Stimulated activated CD8-positive, alpha-beta memory T cell treated with anti-CD3 and anti-CD28 coated beads, Interleukin-2, amount 100 ng/mL, for 1 hour (primary cell): ENCODE data around the gene TTC23.

ENCODE experiments used
- DNase-seq, 2 donors: peaks; one replicate each; pipeline ENCODE4 v3.0.0-alpha.2; 2020; ENCODE audit warnings: low read depth in 2 of 2

Gene TTC23

DNA sequence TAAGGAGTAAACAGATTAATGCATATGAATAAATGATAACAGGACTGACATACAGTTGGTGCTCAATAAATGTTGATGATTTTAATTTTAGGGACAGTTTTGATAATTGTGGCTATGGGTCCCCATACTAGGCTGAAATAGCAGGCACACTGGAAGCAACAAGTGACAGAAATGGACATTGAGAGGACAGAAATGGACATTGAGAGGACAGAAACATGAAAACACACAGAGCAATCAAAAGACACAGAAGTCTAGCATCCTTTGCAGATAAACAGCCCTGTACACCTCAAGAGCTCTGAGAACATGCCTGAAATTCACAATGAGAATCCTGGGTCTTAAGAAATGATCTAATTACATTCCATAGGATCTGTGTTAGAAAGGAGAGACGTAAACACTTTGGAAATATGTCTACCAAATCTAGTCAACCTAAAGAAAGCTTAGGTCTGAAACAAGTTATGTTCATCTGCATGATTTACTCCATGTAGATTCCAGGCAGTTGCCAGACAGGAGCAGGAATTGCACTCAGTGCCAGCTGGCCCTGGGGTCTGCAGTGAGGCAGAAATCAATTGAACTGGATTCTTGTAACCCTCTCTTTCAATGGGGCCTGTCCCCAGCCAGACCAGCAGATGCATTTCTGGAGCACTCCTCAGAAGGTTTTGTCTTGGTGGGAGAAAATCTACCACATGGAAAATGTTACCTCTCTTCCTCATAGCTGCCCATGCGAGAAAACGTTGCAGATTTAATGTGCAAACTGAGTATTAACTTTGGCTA lies 84.2 kb downstream of the TTC23 start:
- DNase-seq, result no peak

DNA sequence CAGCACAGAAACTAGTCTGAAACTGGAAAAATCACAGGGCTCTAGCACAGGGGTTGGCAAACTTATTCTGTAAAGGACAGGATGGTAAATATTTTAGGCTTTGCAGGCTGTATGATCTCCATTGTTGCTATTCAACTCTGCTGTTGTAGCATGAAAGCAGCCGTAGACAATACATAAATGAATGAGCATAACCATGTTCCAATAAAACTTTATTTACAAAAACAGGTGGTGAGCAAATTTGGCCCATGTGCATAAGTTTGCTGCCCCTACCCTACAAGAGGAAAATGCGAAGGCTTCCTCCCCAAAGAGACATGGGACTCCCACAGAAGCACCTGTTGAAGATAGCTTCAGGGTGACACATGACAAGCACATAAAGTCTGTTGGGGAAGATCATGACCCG lies 85.3 kb downstream of the TTC23 start:
- DNase-seq, result no peak

DNA sequence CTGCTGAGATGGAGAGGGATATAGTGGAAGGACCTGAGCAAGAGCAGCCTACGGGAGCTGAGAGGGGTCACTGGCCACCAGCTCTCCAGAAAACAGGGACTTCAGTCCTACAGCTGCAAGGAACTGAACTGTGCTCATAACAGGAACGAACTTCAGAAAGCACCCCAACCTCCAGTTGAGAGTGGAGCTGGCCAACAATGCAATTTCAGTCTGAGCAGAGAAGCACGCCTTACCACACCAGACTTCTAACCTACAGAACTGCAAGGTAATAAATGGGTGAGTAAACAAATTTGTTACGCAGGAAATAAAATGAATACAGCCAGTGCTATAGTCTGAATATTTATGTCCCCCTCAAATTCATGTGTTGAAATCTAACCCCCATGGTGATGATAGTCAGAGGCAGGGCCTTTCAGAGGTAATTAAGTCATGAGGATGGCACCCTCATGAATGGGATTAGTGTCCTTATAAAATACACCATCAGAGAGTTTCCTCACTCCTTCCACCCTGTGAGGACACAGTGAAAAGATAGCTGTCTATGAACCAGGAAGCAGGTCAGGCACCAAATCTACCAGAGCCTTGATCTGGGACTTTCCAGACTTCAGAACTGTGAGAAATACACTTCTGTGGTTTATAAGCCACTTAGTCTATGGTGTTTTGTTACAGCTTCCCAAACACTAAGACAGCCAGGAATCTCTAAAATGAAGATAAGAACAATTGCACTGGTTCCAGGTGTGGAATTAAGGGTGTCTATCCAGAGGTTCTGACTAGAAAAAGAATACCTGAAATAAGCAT lies 85.9 kb downstream of the TTC23 start:
- no peak for DNase-seq

DNA sequence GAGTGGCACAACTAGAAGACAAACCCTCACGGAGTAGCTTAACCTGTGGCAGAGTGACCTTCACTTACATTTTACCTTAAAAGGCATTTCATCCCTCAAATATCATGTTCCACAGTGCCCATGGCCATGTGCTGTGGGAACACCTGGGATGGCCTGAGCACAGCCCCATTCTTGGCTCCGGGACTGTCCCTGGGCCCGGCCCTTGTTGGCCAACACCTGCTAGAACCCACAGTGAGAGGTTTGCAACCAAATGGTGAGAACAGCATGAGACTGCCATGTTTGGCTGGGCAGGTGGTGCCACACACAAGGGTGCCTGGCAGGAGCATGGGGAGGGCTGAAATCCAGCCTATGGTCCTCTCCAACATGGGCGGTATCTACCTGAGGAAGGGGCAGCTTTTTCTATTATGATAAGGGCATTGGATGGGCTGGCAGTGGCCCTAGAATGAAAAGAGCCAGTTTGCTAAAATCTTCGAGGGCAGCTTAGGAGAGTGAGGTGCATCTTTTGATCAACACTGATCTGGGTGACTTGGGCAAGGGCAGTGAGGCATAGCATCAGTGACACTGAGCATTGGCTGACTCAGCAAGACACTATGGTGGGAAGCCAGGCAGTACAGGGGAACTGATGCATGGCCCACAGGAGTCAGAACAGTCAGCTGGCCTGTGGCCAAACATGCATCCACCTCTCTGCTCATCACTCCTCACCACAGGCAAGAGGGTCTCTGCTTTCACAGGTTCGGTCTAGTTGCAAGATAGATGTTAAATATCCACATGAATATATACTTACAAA lies 90.6 kb downstream of the TTC23 start:
- no peak for DNase-seq

DNA sequence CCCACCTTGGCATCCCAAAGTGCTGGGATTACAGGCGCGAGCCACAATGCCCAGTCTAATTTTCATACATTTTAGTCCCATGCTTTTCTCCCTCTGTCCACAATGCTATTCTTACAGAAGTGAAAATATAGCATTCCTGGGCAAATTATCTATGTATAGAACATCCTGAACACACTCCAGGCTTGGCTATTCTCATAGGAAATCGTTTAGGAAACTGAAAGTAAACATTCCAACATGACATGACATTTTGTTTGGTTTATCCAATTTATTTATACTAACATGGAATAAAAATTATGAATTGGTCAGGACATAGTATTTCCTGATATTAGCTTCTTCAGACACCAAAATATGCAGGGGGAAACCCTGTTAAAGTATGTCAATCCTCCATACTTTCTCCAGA lies 91.9 kb downstream of the TTC23 start:
- DNase-seq, result no peak

DNA sequence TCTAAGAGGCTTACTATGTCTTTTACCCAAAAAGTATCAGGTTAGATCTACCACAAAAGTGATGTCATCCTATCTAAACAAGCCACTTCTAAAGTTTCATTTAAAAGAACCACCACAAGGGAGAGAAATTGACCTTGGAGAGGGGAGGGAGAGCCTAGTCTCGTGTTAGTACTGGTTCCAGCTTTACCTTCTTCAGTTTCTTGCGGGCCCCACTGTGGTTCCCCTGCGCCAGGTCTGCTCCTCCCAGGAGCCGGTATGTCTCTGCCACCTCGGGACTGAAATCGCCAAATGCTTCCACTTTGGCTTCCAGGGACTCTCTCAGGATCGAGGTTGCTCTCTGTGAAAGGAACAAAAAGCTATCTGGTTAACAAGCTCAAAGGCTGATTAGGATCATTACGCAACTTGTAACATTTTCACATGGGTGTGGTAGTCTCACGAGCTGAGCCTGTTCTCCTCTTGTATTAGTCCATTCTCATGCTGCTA lies 93.4 kb downstream of the TTC23 start:
- DNase-seq, result no peak

DNA sequence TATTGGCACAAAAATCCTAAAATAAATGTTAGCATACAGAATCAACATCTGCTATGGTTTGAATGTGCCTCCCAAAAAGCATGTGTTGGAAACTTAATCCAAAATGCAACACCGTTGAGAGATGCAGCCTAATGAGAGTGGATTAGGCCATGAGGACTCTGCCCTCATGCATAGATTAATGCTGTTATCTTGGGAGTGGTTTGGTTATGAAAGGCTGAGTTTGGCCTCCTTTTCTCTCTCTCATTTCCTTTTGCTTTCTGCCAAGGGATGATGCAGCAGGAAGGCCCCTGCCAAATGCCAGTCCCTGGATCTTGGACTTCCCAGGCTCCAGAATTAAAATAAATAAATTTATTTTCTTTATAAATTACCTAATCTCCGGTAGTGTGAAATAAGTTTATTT lies 95.1 kb downstream of the TTC23 start:
- no peak for DNase-seq

DNA sequence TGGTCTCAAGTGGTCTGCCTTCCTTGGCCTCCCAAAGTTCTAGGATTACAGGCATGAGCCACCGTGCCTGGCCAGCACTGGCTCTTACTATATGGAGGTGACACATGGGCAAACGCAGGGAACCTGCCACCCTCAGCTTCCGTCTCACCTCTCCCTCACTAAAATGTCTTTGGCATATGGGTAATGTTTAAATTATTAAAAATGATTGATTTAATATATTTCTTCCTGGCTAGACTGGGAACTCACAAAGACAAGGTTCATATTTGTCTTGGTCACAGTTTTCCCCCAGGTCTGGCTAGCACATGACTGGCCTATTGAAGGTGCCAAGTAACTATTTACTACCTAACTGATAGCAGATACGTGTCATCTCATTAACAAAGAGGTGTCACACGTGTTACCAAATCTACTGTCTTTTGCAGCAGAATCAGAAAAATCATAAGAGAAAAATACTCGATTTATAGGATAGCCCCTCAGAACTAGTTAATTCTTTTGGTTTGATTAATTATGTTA lies 96.3 kb downstream of the TTC23 start:
- DNase-seq, result no peak

DNA sequence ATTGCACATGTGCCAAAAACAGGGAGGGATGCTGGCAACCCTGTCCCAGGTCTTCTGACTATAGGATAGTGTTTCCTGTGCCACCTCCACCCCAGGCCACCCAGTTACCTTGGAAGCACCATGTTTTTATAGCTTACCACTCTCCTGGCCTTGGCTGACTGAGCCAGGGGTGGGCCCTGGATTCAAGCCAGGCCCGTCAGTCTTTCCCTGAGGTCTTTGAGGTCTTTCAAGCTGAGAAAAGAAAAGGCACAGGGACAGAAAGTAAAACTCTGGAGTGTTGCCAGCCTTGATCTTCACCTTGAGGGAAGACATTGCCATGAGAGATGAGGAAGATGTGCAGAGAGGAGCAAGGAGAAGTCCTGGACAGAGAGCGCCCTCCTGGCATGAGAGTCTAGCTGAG lies 98.2 kb downstream of the TTC23 start:
- no peak for DNase-seq

DNA sequence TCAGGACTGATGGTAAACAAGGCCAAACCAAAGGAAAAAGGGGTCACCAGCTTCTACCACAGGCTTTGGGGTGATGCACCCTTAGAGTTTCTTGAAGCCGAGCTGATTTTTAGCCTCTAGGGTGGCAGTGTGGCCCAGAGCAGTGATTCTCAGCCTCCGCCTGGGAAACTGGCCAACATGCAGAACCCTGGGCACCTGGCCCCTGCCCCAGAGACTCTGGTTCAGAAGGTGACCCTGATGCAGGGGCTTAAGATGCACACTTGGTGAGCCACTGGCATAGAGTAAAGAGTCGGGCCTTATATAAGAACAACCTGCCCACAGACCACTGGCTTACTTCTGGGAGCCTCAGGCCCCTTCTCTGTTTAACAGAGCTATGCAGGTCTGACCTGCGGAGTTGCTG lies 100.0 kb downstream of the TTC23 start:
- DNase-seq, result no peak

DNA sequence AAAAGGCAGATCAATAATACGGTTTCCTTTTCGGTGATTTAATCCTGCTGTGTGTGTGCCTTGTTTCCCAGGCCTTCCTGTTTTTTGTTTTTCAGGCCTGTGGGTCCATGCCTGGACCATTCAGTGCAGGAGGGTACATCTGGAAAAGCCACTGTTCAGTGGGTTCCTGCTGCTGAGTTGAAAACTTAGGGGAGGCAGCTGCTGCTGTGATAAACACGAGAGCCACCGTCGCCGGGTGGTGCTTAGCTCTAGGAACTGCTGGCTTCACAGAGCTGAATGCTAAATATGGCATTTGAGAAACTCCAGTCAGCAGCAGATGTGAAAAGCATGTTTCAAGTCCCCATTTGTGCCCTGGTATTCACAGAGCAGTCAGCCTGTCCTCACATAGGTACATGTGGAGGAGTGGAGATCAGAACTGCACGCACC lies 100.5 kb downstream of the TTC23 start:
- no peak for DNase-seq

DNA sequence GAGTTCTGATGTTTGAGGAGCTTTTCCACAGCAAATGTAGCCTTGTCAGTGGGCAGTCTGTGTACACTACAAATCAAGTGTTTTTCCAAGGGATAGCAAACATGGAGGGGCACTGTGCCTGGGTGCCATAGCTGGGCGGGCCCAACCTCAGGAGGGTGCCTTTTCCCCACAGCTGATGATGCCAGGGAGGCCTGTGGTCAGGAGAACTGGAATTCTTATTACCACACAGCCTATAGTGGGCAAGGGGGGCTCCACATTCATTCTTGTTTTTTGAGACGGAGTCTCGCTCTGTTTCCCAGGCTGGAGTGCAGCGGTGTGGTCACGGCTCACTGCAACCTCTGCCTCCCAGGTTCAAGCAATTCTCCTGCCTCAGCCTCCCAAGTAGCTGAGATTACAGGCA lies 102.7 kb downstream of the TTC23 start:
- no peak for DNase-seq

DNA sequence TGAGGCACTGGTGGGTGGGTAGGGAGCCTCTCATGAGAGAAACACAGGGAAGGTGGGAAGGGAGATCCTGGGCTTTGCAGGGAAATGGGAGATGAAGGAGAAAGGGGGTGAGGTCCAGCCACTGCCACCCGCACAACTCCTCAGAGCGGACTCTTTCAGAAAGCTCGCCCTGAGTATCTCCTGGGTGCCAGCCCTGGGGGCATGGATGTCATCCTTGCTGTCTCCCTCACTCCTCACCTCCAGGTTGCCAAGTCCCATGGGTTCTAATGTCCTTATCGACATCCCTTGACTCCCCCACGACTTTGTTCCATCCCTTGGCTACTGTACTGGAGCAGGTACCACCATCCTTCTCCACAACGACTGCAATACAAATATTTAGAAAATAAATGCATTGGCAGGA lies 103.6 kb downstream of the TTC23 start:
- DNase-seq, result no peak

DNA sequence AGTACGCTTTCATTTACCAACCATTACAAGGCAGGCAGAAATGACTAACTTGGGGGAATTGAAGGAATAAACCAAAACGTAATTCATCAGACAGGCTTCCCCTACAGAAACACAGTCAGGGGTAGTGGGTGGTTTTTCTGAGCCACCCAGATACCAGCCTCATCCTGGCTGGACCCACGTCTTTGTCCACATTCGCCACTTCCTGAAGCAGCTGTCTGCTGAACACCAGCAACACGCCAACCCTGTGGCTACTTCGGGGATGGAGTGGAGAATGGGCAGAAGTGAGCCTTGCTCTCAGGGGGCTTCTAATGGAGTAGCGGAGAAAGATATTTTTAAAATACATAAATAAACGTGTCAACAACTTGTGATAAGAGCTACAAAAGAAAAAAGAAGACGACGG lies 104.4 kb downstream of the TTC23 start:
- no peak for DNase-seq

DNA sequence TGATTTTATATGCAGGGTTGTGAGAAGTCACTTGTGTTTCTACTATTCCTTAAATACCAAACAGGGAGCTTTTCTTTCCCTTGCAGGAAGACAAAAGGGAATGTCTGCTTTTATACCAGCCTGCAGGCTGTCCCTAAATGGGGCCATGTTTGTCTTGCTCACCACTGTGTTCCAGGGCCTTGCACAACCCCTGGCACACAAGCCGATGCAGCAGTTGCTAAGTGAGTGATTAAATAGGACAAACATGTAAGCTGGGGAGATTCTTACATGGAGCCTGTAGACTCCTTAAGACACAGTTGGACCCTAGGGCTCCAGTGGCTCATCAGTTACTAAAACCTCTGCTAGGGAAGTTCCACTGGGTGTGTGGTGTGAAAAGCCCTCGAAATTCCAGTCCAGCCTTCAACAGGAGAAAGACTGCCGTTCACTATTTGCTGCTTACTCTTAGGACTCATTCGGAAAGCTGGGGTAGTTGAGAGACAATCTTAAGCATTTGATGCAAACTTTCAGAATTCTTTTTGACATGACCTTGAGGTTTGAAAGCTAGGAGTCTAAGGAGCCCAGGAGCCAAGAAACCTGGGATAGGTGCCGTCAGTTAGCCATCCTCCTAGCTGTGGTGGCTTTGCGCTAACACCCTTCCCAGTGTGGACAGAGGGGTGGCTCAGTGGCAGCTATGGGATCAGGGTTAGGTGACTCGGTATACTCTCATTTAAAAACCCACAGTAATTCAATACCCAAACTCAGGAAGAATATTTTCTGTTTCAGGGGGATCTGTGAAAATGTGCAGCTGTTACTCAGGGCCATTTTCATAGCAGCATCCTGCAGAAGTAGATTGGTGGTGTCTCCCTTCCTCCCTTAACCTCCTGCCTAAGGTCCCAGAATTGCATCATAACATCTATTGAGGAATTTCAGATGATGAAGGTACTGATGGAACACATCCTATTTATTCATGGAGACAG lies 105.4 kb downstream of the TTC23 start:
- no peak for DNase-seq

DNA sequence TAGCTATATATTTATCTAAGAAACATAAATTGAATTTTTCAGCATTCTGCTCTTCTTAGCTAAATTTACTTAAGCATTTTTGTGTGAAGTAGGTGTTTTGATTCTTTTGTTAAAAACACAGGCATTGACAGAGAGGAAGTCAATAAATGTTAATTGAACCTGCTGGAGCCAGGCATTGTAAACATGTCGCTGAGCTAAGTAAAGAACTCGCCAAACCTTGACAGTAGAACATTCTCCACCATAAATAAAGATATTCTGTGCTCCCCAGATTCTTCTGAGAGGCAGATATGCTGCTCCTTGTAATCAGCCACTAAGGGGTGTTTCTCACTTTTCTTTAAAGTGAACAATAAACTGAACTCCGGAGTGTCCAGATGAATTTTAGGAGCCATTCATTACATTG lies 106.1 kb downstream of the TTC23 start:
- DNase-seq, result no peak

DNA sequence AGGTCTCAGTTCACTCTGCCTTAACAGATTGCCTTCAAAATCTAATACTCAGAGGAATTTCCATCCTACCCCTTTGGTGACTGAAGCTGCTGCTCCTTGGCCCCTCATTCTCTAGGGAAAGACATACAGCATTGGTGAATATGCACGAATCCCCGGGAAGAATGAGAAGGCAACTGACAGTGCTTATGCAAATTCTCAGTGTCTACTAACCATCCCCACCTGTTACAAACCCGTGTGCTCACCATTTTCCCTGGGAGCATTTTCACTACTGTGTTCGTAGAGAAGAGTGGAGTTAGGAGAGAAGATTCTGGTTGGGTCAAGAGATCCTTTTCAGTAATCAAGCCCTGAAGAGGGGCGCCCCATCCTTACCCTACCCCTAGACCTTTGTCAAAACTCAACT lies 106.8 kb downstream of the TTC23 start:
- DNase-seq, result no peak

DNA sequence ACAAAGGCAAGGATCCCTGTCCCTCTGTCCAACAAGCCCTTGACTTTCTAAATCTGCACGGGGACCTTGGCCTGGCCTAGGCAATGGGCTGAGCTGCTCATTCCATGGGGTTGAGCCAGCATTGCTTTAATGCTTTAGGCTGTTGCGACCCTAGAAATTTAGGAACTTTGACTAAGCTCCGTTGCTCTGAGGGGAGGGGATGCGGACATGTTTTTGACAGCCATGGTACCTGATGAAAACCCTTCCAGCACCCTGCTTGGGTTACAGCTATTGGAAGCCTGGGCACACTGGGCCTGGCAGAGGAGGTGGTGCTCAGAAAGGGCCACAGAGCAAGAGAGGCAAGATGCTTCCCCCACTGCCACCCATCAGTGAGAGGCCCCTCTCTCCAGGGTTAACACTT lies 107.4 kb downstream of the TTC23 start:
- no peak for DNase-seq

DNA sequence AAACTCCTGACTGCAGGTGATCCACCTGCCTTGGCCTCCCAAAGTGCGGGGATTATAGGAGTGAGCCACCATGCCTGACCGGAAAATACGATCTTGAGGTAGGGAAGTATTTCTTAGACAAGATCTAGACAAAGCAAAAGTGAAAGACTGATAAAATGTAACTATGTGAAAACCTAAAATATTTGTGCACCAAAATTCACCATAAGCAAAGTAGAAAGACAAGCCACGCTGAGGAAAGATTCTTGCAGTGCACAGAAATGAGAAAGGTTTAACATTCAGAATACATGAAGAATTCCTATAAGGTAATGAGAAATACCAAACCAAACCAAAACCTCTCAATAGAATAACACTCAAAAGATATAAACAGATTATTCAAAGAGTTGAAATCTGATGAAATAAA lies 108.8 kb downstream of the TTC23 start:
- no peak for DNase-seq

DNA sequence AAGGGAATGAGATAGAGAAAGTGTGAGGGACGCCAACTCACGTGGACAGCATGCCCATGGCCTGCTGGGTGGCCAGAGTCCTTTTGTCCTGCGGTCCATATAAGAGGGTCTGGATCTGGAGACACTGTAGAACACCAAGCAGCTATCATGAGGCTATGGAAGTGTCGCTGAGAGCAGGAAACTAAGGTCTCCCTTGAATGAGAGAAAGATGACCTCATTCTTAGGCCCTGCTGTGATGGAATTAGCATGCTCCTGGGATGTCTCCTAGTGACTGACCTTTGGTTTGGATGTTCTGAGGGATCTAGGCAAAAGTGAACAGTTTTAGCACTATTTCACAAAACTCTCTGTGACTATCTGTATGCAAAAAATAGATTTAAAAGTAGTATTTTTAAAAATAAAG lies 110.1 kb downstream of the TTC23 start:
- no peak for DNase-seq

DNA sequence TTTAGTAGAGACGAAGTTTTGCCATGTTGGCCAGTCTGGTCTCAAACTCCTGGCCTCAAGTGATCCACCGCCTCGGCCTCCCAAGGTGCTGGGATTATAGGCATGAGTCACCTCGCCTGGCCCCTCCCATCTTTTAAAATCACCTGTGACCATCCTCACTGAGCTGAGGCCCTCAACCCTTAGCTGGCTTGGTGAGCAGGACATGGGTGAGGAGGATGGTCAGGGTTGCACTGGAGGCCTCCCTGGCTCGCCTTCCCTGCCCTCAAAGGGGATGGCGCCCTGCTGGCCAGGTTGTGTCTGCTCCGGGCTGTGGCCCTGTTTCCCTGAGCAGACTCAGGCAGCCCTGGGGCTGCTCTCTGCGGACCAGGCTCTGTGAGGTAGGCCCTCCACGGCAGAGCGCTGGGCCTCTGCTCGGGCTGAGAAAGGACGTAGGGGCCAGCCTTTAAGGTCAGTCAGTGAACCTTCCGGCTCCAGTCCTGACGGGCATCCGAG lies 110.8 kb downstream of the TTC23 start:
- no peak for DNase-seq
